ENCODE results near the gene EFCAB6. TPM values are rescaled to one million over a fixed set of nuclear protein-coding genes. Genes with fewer than 3 reads are reported as not detected.
A peak's percentile ranks its signal among the peaks of the same experiment; 100 is the strongest.

Gene EFCAB6
- total RNA-seq, 1 donor from 2014 or later: 1.1 TPM

GRCh38 chr22:43483266-43483665 lies 328.8 kb downstream of the EFCAB6 start:
- H3K4me1 Mint-ChIP-seq (ENCODE audit: low read depth): no peaks in the 10 kb centered on the region
- TF ChIP-seq, protein P1, sequence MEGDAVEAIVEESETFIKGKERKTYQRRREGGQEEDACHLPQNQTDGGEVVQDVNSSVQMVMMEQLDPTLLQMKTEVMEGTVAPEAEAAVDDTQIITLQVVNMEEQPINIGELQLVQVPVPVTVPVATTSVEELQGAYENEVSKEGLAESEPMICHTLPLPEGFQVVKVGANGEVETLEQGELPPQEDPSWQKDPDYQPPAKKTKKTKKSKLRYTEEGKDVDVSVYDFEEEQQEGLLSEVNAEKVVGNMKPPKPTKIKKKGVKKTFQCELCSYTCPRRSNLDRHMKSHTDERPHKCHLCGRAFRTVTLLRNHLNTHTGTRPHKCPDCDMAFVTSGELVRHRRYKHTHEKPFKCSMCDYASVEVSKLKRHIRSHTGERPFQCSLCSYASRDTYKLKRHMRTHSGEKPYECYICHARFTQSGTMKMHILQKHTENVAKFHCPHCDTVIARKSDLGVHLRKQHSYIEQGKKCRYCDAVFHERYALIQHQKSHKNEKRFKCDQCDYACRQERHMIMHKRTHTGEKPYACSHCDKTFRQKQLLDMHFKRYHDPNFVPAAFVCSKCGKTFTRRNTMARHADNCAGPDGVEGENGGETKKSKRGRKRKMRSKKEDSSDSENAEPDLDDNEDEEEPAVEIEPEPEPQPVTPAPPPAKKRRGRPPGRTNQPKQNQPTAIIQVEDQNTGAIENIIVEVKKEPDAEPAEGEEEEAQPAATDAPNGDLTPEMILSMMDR (IDR thresholded peaks at IDR 0.05): no peak
- H3K9me3 Mint-ChIP-seq (ENCODE audit: low read depth): no peaks in the 10 kb centered on the region
- DNase-seq (ENCODE audit: low spot score): no peak
- no peaks in the 10 kb centered on the region for H3K36me3 Mint-ChIP-seq (ENCODE audit: low read depth)
- no peak overlapping the region for H3K4me3 Mint-ChIP-seq (ENCODE audit: unreplicated experiment)
- H3K27me3 Mint-ChIP-seq (ENCODE audit: low read depth): peaks cover 4% of the 10 kb centered on the region
- no peak overlapping the region for H3K27ac Mint-ChIP-seq (ENCODE audit: unreplicated experiment)

- TF ChIP-seq, protein P1 (IDR thresholded peaks at IDR 0.05): no peak
- no peaks in the 10 kb centered on the region for H3K4me1 Mint-ChIP-seq (ENCODE audit: low read depth)
- H3K9me3 Mint-ChIP-seq (ENCODE audit: low read depth): no peaks in the 10 kb centered on the region
- H3K36me3 Mint-ChIP-seq (ENCODE audit: low read depth): no peaks in the 10 kb centered on the region
- DNase-seq (ENCODE audit: low spot score): peak; percentile 48
- no peak overlapping the region for H3K27ac Mint-ChIP-seq (ENCODE audit: unreplicated experiment)
- peaks cover 4% of the 10 kb centered on the region for H3K27me3 Mint-ChIP-seq (ENCODE audit: low read depth)
- no peak overlapping the region for H3K4me3 Mint-ChIP-seq (ENCODE audit: unreplicated experiment)
Measured at GRCh38 chr22:43482318-43482625, 329.8 kb downstream of the EFCAB6 start.

- no peaks in the 10 kb centered on the region for H3K4me1 Mint-ChIP-seq (ENCODE audit: low read depth)
- no peak for DNase-seq (ENCODE audit: low spot score)
- H3K9me3 Mint-ChIP-seq (ENCODE audit: low read depth): no peaks in the 10 kb centered on the region
- H3K4me3 Mint-ChIP-seq (ENCODE audit: unreplicated experiment): no peak overlapping the region
- H3K27ac Mint-ChIP-seq (ENCODE audit: unreplicated experiment): no peak overlapping the region
- H3K27me3 Mint-ChIP-seq (ENCODE audit: low read depth): peaks cover 1% of the 10 kb centered on the region
- H3K36me3 Mint-ChIP-seq (ENCODE audit: low read depth): no peaks in the 10 kb centered on the region
- TF ChIP-seq, protein P1 (IDR thresholded peaks at IDR 0.05): no peak
Measured at GRCh38 chr22:43481568-43482317, 330.4 kb downstream of the EFCAB6 start.

DNA sequence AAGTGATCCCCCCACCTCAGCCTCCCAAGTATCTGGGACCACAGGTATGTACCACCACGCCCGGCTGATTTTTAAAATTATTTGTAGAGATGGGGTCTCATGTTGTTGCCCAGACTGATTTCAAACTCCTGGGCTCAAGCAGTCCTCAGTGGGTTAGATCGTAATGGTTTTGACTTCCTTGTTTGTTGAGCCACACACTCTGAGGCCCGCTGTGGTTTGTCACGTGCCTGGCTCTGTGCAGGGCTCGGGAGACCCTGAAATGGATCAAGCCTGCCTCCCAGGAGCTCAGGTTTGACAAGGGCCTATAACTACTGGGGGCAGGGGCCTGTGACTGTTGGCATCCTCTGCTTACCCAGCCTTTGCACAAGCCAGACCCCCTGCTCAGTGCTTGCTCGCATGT lies 332.1 kb downstream of the EFCAB6 start:
- Mint-ChIP-seq H3K27me3 (ENCODE audit: low read depth) (no peaks in the 10 kb centered on the region), H3K27ac (ENCODE audit: unreplicated experiment) (no peak overlapping the region), H3K9me3 (ENCODE audit: low read depth) (no peaks in the 10 kb centered on the region), H3K36me3 (ENCODE audit: low read depth) (no peaks in the 10 kb centered on the region), H3K4me3 (ENCODE audit: unreplicated experiment) (no peak overlapping the region), H3K4me1 (ENCODE audit: low read depth) (no peaks in the 10 kb centered on the region)
- no peak for DNase-seq (ENCODE audit: low spot score)
- TF ChIP-seq, protein P1 (IDR thresholded peaks at IDR 0.05): no peak

DNA sequence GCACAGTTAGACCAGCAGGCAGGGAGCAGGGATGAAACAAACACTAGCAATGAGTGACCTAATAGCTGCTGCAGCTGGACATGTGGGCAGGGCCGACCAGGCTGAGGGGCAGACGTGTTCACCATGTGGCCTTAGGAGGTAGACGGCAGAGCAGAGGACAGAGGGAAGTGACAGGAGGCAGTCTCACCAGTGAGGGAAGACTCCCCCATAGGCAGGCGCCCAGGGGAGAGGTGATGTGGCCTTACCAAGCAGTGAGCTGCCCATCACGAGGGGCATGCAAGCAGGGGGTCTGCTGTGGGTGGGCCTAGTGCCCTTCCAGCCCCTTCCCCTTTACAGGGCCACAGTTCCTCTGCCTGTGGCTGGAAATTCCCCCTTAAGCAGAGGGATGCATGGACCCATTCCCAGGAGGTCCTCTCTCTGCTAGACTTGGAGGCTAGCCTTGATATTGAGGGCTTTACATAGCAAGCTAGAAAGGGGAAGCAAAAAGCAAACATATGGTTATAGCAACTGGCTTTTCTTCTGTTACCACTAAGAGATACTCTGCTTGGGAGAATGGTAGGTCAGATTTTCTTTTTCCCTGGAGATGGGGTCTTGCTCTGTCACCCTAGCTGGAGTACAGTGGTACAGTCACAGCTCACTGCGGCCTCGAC lies 332.7 kb downstream of the EFCAB6 start:
- no peaks in the 10 kb centered on the region for H3K9me3 Mint-ChIP-seq (ENCODE audit: low read depth)
- peak; percentile 59 for DNase-seq (ENCODE audit: low spot score)

More for the DNA sequence above, 332.7 kb downstream of the EFCAB6 start:
- no peak overlapping the region for H3K27ac Mint-ChIP-seq (ENCODE audit: unreplicated experiment)
- TF ChIP-seq, protein P1 (IDR thresholded peaks at IDR 0.05): no peak
- peaks cover 5% of the 10 kb centered on the region for H3K27me3 Mint-ChIP-seq (ENCODE audit: low read depth)
- H3K4me3 Mint-ChIP-seq (ENCODE audit: unreplicated experiment): no peak overlapping the region
- no peaks in the 10 kb centered on the region for H3K4me1 Mint-ChIP-seq (ENCODE audit: low read depth)
- no peaks in the 10 kb centered on the region for H3K36me3 Mint-ChIP-seq (ENCODE audit: low read depth)

Other genes with a start within 250 kb of the EFCAB6 start
- gene SULT4A1, start 50.2 kb upstream of the EFCAB6 start, total RNA-seq: 0.68 to 3.3 TPM (median 2.9 TPM) in 3 replicates
- not detected in 3 replicates for gene PNPLA5, start 79.7 kb upstream of the EFCAB6 start, total RNA-seq
- gene PNPLA3, start 111.5 kb upstream of the EFCAB6 start, total RNA-seq: 2.5 to 3.5 TPM (median 2.5 TPM) in 3 replicates
- gene SAMM50, start 143.1 kb upstream of the EFCAB6 start, total RNA-seq: 31.1 to 42.7 TPM (median 34.2 TPM) in 3 replicates
- gene PARVB, start 212.0 kb upstream of the EFCAB6 start, total RNA-seq: 21.2 to 35.6 TPM (median 33.6 TPM) in 3 replicates

Data from chondrocyte (in vitro differentiated cells).